HepG2 (cell line): ENCODE results near the gene PCDHGC5. TPM values are rescaled to one million over a fixed set of nuclear protein-coding genes. Genes with fewer than 3 reads are reported as not detected.

ENCODE experiments used
- AGO2 ChIP-seq: fragments of 200-400 bp; formaldehyde crosslinking; optimal IDR thresholded peaks from 2 replicates; pipeline ENCODE3; 2017; ENCODE audit warnings: mild to moderate bottlenecking, low read depth, low read length, moderate library complexity
- AHR ChIP-seq: IDR thresholded peaks from 2 replicates; pipeline ENCODE4 v1.6.1; 2018; ENCODE audit warnings: missing genetic modification reagents, missing compliant biosample characterization
- ARID2 ChIP-seq: sonication (generic); formaldehyde crosslinking; IDR thresholded peaks from 2 replicates; pipeline ENCODE4 v1.8.1; 2022; ENCODE audit warnings: mild to moderate bottlenecking, missing genetic modification reagents, borderline replicate concordance
- CBX2 ChIP-seq, 2 experiments: fragments of 200-600 bp in 1 of 2; sonication (generic); formaldehyde crosslinking in 1 of 2; IDR thresholded peaks; 2 replicates each; pipeline versions ENCODE4 v1.7.0 to v1.8.1; 2018 to 2022; ENCODE audit warnings: low read depth in 2 of 2, low read length in 1 of 2, mild to moderate bottlenecking in 1 of 2, missing genetic modification reagents in 1 of 2
- CCDC6 ChIP-seq: sonication (generic); formaldehyde crosslinking; IDR thresholded peaks from 2 replicates; pipeline ENCODE4 v1.8.1; 2022; ENCODE audit warnings: mild to moderate bottlenecking, missing genetic modification reagents, moderate library complexity
- DMAP1 ChIP-seq: IDR thresholded peaks from 2 replicates; pipeline ENCODE4 v1.6.1; 2016
- EZH2 ChIP-seq: conservative IDR thresholded peaks from 2 replicates; pipeline ENCODE4 v1.6.1; 2012; ENCODE audit warnings: mild to moderate bottlenecking, low read depth, low read length, moderate library complexity
- KLF13 ChIP-seq: sonication (generic); formaldehyde crosslinking; IDR thresholded peaks from 2 replicates; pipeline ENCODE4 v1.4.0; 2020; ENCODE audit warnings: mild to moderate bottlenecking, missing genetic modification reagents
- NFKB2 ChIP-seq: sonication (generic); formaldehyde crosslinking; IDR thresholded peaks from 2 replicates; pipeline ENCODE4 v1.4.0; 2020; ENCODE audit warnings: missing genetic modification reagents, borderline replicate concordance
- PCBP1 ChIP-seq: fragments of 200-400 bp; formaldehyde crosslinking; IDR thresholded peaks from 2 replicates; pipeline ENCODE4 v1.6.1; 2017; ENCODE audit warnings: mild to moderate bottlenecking, low read depth, low read length, borderline replicate concordance
- REST ChIP-seq, 2 experiments: IDR thresholded peaks; 2 replicates each; pipeline ENCODE4 v1.6.1; 2011 to 2012; ENCODE audit warnings: low read length in 2 of 2, borderline replicate concordance in 1 of 2, low read depth in 1 of 2, mild to moderate bottlenecking in 1 of 2, moderate library complexity in 1 of 2
- SALL2 ChIP-seq: sonication (generic); formaldehyde crosslinking; IDR thresholded peaks from 2 replicates; pipeline ENCODE4 v1.8.1; 2023; ENCODE audit warnings: mild to moderate bottlenecking, missing genetic modification reagents, inconsistent platforms
- ZBTB26 ChIP-seq: IDR thresholded peaks from 2 replicates; pipeline ENCODE4 v1.6.1; 2016; ENCODE audit warnings: missing compliant biosample characterization, missing genetic modification reagents, borderline replicate concordance
- ZBTB43 ChIP-seq: sonication (generic); formaldehyde crosslinking; conservative IDR thresholded peaks from 2 replicates; pipeline ENCODE4 v1.4.0; 2020; ENCODE audit warnings: missing genetic modification reagents
- ZNF225 ChIP-seq: sonication (generic); formaldehyde crosslinking; IDR thresholded peaks from 2 replicates; pipeline ENCODE4 v1.4.0; 2020; ENCODE audit warnings: mild to moderate bottlenecking, missing genetic modification reagents
- ZNF292 ChIP-seq: sonication (generic); formaldehyde crosslinking; IDR thresholded peaks from 2 replicates; pipeline ENCODE4 v1.8.1; 2022; ENCODE audit warnings: mild to moderate bottlenecking, low read depth, missing genetic modification reagents, borderline replicate concordance
- ZNF605 ChIP-seq: sonication (generic); formaldehyde crosslinking; IDR thresholded peaks from 2 replicates; pipeline ENCODE4 v1.8.0; 2022; ENCODE audit warnings: mild to moderate bottlenecking, missing genetic modification reagents
- ZNF607 ChIP-seq: sonication (generic); formaldehyde crosslinking; IDR thresholded peaks from 2 replicates; pipeline ENCODE4 v1.5.1; 2020; ENCODE audit warnings: missing genetic modification reagents, mild to moderate bottlenecking, borderline replicate concordance
- ZNF639 ChIP-seq: conservative IDR thresholded peaks from 2 replicates; pipeline ENCODE4 v1.6.1; 2018; ENCODE audit warnings: missing genetic modification reagents
- polyA plus RNA-seq, 8 experiments: library from polyadenylated mRNA; depleted of rRNA in 3 of 8; stranded (reverse) in 7 of 8; unstranded in 1 of 8; fragments of >200 nt; fragmentation: Illumina TruSeq in 4 of 8; extraction: Trizol in 4 of 8; gene quantifications; 2 replicates each; pipeline versions ENCODE4 v1.2.1 to v1.2.3, GENCODE V29; 2011 to 2016; ENCODE audit warnings: low read depth in 4 of 8, missing spikeins in 1 of 8, mixed read lengths in 1 of 8; ENCODE audit not compliant: insufficient read depth in 1 of 8
- total RNA-seq, 5 experiments: library from RNA; depleted of rRNA; stranded (reverse); fragments of >200 nt; fragmentation: Illumina TruSeq; extraction: Trizol; gene quantifications; 2 replicates each; pipeline ENCODE4 v1.2.3, GENCODE V29; 2016; ENCODE audit warnings: low read depth in 1 of 5

Gene PCDHGC5
- total and polyA plus RNA-seq, 2 of the 13 experiments (the other 11 are each of a cell fraction or from before 2014, with no cell fraction given): 0.03 TPM; not detected in 1

GRCh38 chr5:141524604-141525597, 36.0 kb downstream of the PCDHGC5 start (continued):
- TF ChIP-seq ZNF639 (CRISPR knock-in tag) (no peak), ARID2 (CRISPR knock-in tag) (no peak), KLF13 (CRISPR knock-in tag) (no peak), CBX2 (IDR thresholded peaks at IDR 0.05; ENCODE audit: low read depth, low read length) (no peak), CBX2 (CRISPR knock-in tag; IDR thresholded peaks at IDR 0.05; ENCODE audit: low read depth) (no peak), ZNF225 (CRISPR knock-in tag) (no peak), CCDC6 (CRISPR knock-in tag) (no peak), ZNF607 (CRISPR knock-in tag) (no peak), EZH2 (no peak), REST (IDR thresholded peaks at IDR 0.05; ENCODE audit: borderline replicate concordance in 1 of 2, low read depth in 1 of 2, low read length in 2 of 2) (no peak), SALL2 (CRISPR knock-in tag) (no peak), ZBTB26 (CRISPR knock-in tag) (peak; percentile 68; the same call in 1 of the 2 replicates), PCBP1 (no peak), ZBTB43 (no peak), NFKB2 (CRISPR knock-in tag) (no peak; the same call in 1 of the 2 replicates), DMAP1 (CRISPR knock-in tag) (no peak), ZNF292 (no peak), ZNF605 (CRISPR knock-in tag) (no peak), AGO2 (no peak), AHR (CRISPR knock-in tag) (peak; percentile 70; the same call in 1 of the 2 replicates)
